Suprapubic skin (tissue), 4 donors: ENCODE results near the gene NCAPG2. TPM values are rescaled to one million over a fixed set of nuclear protein-coding genes. Genes with fewer than 3 reads are reported as not detected.

ENCODE experiments used
- DNase-seq, 2 donors: peaks; one replicate each; pipeline ENCODE4 v3.0.0-alpha.2; 2019; ENCODE audit warnings: low spot score in 2 of 2
- H3K27ac ChIP-seq: fragments of 200-600 bp; sonication (generic); one replicate; pipeline ENCODE4 v1.5.1; 2019
- H3K27me3 ChIP-seq: fragments of 200-600 bp; sonication (generic); one replicate; pipeline ENCODE4 v1.5.1; 2019
- H3K36me3 ChIP-seq: fragments of 200-600 bp; sonication (generic); one replicate; pipeline ENCODE4 v1.5.1; 2019
- H3K4me1 ChIP-seq: fragments of 200-600 bp; sonication (generic); one replicate; pipeline ENCODE4 v1.5.1; 2019
- H3K4me3 ChIP-seq: fragments of 200-600 bp; sonication (generic); one replicate; pipeline ENCODE4 v1.5.1; 2019; ENCODE audit warnings: mild to moderate bottlenecking
- H3K9me3 ChIP-seq: fragments of 200-600 bp; sonication (generic); one replicate; pipeline ENCODE4 v1.5.1; 2019
- CTCF ChIP-seq, 2 donors: fragments of 200-600 bp in 1 of 2; fragments of 450-650 bp in 1 of 2; sonication (generic) in 1 of 2; IDR thresholded peaks; one replicate each; pipeline ENCODE4 v1.5.1; 2016 to 2019; ENCODE audit warnings: antibody characterized with exemption in 2 of 2, mild to moderate bottlenecking in 1 of 2, moderate library complexity in 1 of 2
- EP300 ChIP-seq: sonication (generic); formaldehyde crosslinking; IDR thresholded peaks from one replicate; pipeline ENCODE4 v1.6.1; 2017; ENCODE audit warnings: antibody characterized with exemption
- POLR2A ChIP-seq, 2 donors: fragments of 450-650 bp; IDR thresholded peaks; one replicate each; pipeline ENCODE4 v1.6.1; 2017; ENCODE audit warnings: antibody characterized with exemption in 2 of 2, mild to moderate bottlenecking in 2 of 2, moderate library complexity in 2 of 2
- POLR2AphosphoS5 ChIP-seq, 3 donors: sonication (generic); formaldehyde crosslinking; IDR thresholded peaks; one replicate each; pipeline ENCODE4 v1.6.1; 2017; ENCODE audit warnings: antibody characterized with exemption in 3 of 3
- WGBS: methylation state at CpG from one replicate; pipeline ENCODE4 v1.1.5; 2018; 5-methylcytosine and 5-hydroxymethylcytosine counted together
- total RNA-seq, 4 donors: library from RNA; depleted of rRNA; stranded (reverse); fragments of >200 nt; gene quantifications; one replicate each; pipeline ENCODE4 v1.1.0, GENCODE V29; 2016

Gene NCAPG2
- total RNA-seq, 4 donors from 2014 or later, result 5.6 to 11.4 (median 7.2) TPM

GRCh38 chr7:158585721-158586498 lies 118.7 kb downstream of the NCAPG2 start:
- peaks cover 63% of the 10 kb centered on the region for H3K27me3 ChIP-seq
- no peak for DNase-seq
- H3K4me1 ChIP-seq, result peaks cover 27% of the 10 kb centered on the region
- TF ChIP-seq POLR2A (IDR thresholded peaks at IDR 0.05) (no peak), POLR2AphosphoS5 (IDR thresholded peaks at IDR 0.05) (no peak), EP300 (no peak), CTCF (IDR thresholded peaks at IDR 0.05) (no peak)
- H3K4me3 ChIP-seq, result peak overlapping the region; percentile 47
- no peak overlapping the region for H3K27ac ChIP-seq
- H3K9me3 ChIP-seq, result no peaks in the 10 kb centered on the region
- WGBS, result 31% methylated on average over 11 of the region's 17 CpGs
- H3K36me3 ChIP-seq, result no peaks in the 10 kb centered on the region

GRCh38 chr7:158584407-158584806 lies 120.2 kb downstream of the NCAPG2 start:
- Histone ChIP-seq H3K9me3 (peaks cover 6% of the 10 kb centered on the region), H3K4me1 (peaks cover 27% of the 10 kb centered on the region), H3K27me3 (peaks cover 63% of the 10 kb centered on the region), H3K4me3 (no peak overlapping the region), H3K27ac (no peak overlapping the region), H3K36me3 (no peaks in the 10 kb centered on the region)
- WGBS, result 67% methylated on average over 8 of the region's 8 CpGs
- no peak for DNase-seq
- no peak for TF ChIP-seq POLR2A (IDR thresholded peaks at IDR 0.05)

GRCh38 chr7:158583810-158584209 lies 120.8 kb downstream of the NCAPG2 start:
- no peaks in the 10 kb centered on the region for H3K36me3 ChIP-seq
- H3K27ac ChIP-seq, result no peak overlapping the region
- TF ChIP-seq POLR2A (IDR thresholded peaks at IDR 0.05), result no peak
- no peak for TF ChIP-seq CTCF (IDR thresholded peaks at IDR 0.05)
- no peak for TF ChIP-seq POLR2AphosphoS5 (IDR thresholded peaks at IDR 0.05)
- no peak for TF ChIP-seq EP300
- H3K4me3 ChIP-seq, result no peak overlapping the region
- peaks cover 27% of the 10 kb centered on the region for H3K4me1 ChIP-seq
- peaks cover 6% of the 10 kb centered on the region for H3K9me3 ChIP-seq
- 76% methylated on average over 6 of the region's 6 CpGs for WGBS
- peaks cover 61% of the 10 kb centered on the region for H3K27me3 ChIP-seq
- DNase-seq, result no peak

GRCh38 chr7:158583143-158583542 lies 121.5 kb downstream of the NCAPG2 start:
- peaks cover 22% of the 10 kb centered on the region for H3K4me1 ChIP-seq
- H3K27me3 ChIP-seq, result peaks cover 54% of the 10 kb centered on the region
- no peak overlapping the region for H3K27ac ChIP-seq
- TF ChIP-seq EP300 (no peak), POLR2AphosphoS5 (IDR thresholded peaks at IDR 0.05) (no peak), CTCF (IDR thresholded peaks at IDR 0.05) (no peak), POLR2A (IDR thresholded peaks at IDR 0.05) (no peak)
- H3K36me3 ChIP-seq, result no peaks in the 10 kb centered on the region
- WGBS, result 94% methylated on average over 5 of the region's 5 CpGs
- DNase-seq, result no peak
- H3K9me3 ChIP-seq, result peaks cover 6% of the 10 kb centered on the region
- H3K4me3 ChIP-seq, result no peak overlapping the region

- no peak overlapping the region for H3K4me3 ChIP-seq
- no peak for DNase-seq
Measured at GRCh38 chr7:158582089-158582456, 122.5 kb downstream of the NCAPG2 start.

More at GRCh38 chr7:158582089-158582456, 122.5 kb downstream of the NCAPG2 start:
- no peak for TF ChIP-seq POLR2AphosphoS5 (IDR thresholded peaks at IDR 0.05)
- TF ChIP-seq POLR2A (IDR thresholded peaks at IDR 0.05), result no peak
- TF ChIP-seq CTCF (IDR thresholded peaks at IDR 0.05), result no peak
- no peak for TF ChIP-seq EP300
- H3K36me3 ChIP-seq, result no peaks in the 10 kb centered on the region
- peaks cover 13% of the 10 kb centered on the region for H3K4me1 ChIP-seq
- H3K9me3 ChIP-seq, result peaks cover 6% of the 10 kb centered on the region
- peaks cover 47% of the 10 kb centered on the region for H3K27me3 ChIP-seq
- no peak overlapping the region for H3K27ac ChIP-seq
- 81% methylated on average over 6 of the region's 6 CpGs for WGBS
